GM18499 (cell line): ENCODE data around the gene NCOA3.
"Not testable (repeated sequence)": the region's sequence is repeated elsewhere in the genome, so short reads cannot be mapped to it uniquely, and the experiment has no call there.

ENCODE experiments used
- ATAC-seq: cut with Tn5 transposase; IDR thresholded peaks from one replicate; pipeline ENCODE4 v1.9.1; 2021; ENCODE audit warnings: moderate number of reproducible peaks; ENCODE audit not compliant: insufficient read depth, unreplicated experiment

NCOA3 gene

GRCh38 chr20:47557791-47558190 is 56.1 kb downstream of the NCOA3 start:
- no peak for ATAC-seq

GRCh38 chr20:47558295-47559066 is 56.8 kb downstream of the NCOA3 start:
- ATAC-seq, result no peak

GRCh38 chr20:47559141-47559540 is 57.5 kb downstream of the NCOA3 start:
- ATAC-seq, result no peak

- no peak for ATAC-seq
Observed at GRCh38 chr20:47561180-47561579, 59.5 kb downstream of the NCOA3 start.

GRCh38 chr20:47561603-47562583 is 60.2 kb downstream of the NCOA3 start:
- ATAC-seq, result no peak

- no peak for ATAC-seq
Observed at GRCh38 chr20:47566269-47566668, 64.6 kb downstream of the NCOA3 start.

- ATAC-seq, result no peak
Observed at GRCh38 chr20:47568019-47568418, 66.3 kb downstream of the NCOA3 start.

- no peak for ATAC-seq
Observed at GRCh38 chr20:47568837-47569410, 67.2 kb downstream of the NCOA3 start.

GRCh38 chr20:47571426-47571825 is 69.7 kb downstream of the NCOA3 start:
- ATAC-seq, result no peak

GRCh38 chr20:47572105-47572729 is 70.5 kb downstream of the NCOA3 start:
- no peak for ATAC-seq

GRCh38 chr20:47573559-47573958 is 71.9 kb downstream of the NCOA3 start:
- ATAC-seq, result no peak

GRCh38 chr20:47574616-47575364 is 73.1 kb downstream of the NCOA3 start:
- ATAC-seq, result no peak

GRCh38 chr20:47576516-47577033 is 74.9 kb downstream of the NCOA3 start:
- ATAC-seq, result no peak

- ATAC-seq, result no peak
Observed at GRCh38 chr20:47577314-47577713, 75.6 kb downstream of the NCOA3 start.

- ATAC-seq, result no peak
Observed at GRCh38 chr20:47578543-47578942, 76.9 kb downstream of the NCOA3 start.

GRCh38 chr20:47580686-47581085 is 79.0 kb downstream of the NCOA3 start:
- not testable (repeated sequence) for ATAC-seq

GRCh38 chr20:47581090-47581489 is 79.4 kb downstream of the NCOA3 start:
- ATAC-seq, result no peak

GRCh38 chr20:47583551-47583950 is 81.9 kb downstream of the NCOA3 start:
- no peak for ATAC-seq

- ATAC-seq, result no peak
Observed at GRCh38 chr20:47585087-47585747, 83.5 kb downstream of the NCOA3 start.
